22Rv1 (cell line): ENCODE measurements around the gene MISP.

ENCODE experiments used
- CTCF ChIP-seq: fragments of 450-650 bp; IDR thresholded peaks from 2 replicates; pipeline ENCODE4 v1.5.1; 2017; ENCODE audit warnings: mild to moderate bottlenecking
- ZFX ChIP-seq: fragments of 450-650 bp; IDR thresholded peaks from 2 replicates; pipeline ENCODE4 v1.6.1; 2017; ENCODE audit warnings: antibody characterized with exemption, borderline replicate concordance

GRCh38 chr19:811506-812048 lies 60.7 kb downstream of the MISP start:
- no peak for TF ChIP-seq CTCF
- TF ChIP-seq ZFX = no peak
